Neural progenitor cell (in vitro differentiated cells): ENCODE data around the gene SFPQ.

Source experiments
- CTCF ChIP-seq: fragments of 200-600 bp; sonication (generic); IDR thresholded peaks from 2 replicates; pipeline ENCODE4 v1.5.1; 2017; ENCODE audit warnings: antibody characterized with exemption, mild to moderate bottlenecking
- EZH2 ChIP-seq: fragments of 200-600 bp; sonication (generic); IDR thresholded peaks from 2 replicates; pipeline ENCODE4 v1.6.1; 2017; ENCODE audit warnings: antibody characterized with exemption, mild to moderate bottlenecking, moderate library complexity
- EZH2phosphoT487 ChIP-seq: fragments of 200-600 bp; sonication (generic); IDR thresholded peaks from 2 replicates; pipeline ENCODE4 v1.6.1; 2017; ENCODE audit warnings: antibody characterized with exemption

GRCh38 chr1:35188578-35189392 is 4.2 kb downstream of the SFPQ start:
- no peak for TF ChIP-seq CTCF
- no peak for TF ChIP-seq EZH2
- no peak for TF ChIP-seq EZH2phosphoT487
